Vagina (tissue), 2 donors: ENCODE data around the gene IQGAP1. TPM values are rescaled to one million over a fixed set of nuclear protein-coding genes. Genes with fewer than 3 reads are reported as not detected.
"Not testable (repeated sequence)": the region's sequence is repeated elsewhere in the genome, so short reads cannot be mapped to it uniquely, and the experiment has no call there.

ENCODE experiments used
- DNase-seq, 2 donors: peaks; one replicate each; pipeline ENCODE4 v3.0.0-alpha.2; 2017; ENCODE audit errors: extremely low spot score in 2 of 2
- H3K27ac ChIP-seq: fragments of 200-600 bp; sonication (generic); one replicate; pipeline ENCODE4 v1.5.1; 2019
- H3K27me3 ChIP-seq: fragments of 200-600 bp; sonication (generic); one replicate; pipeline ENCODE4 v1.5.1; 2019
- H3K36me3 ChIP-seq, 2 donors: fragments of 200-600 bp; sonication (generic); one replicate each; pipeline ENCODE4 v1.5.1; 2017 to 2019
- H3K4me1 ChIP-seq: fragments of 200-600 bp; sonication (generic); one replicate; pipeline ENCODE4 v1.5.1; 2019
- H3K4me3 ChIP-seq, 2 donors: fragments of 200-600 bp; sonication (generic); 1 replicate in 1 of 2; 2 replicates in 1 of 2; pipeline ENCODE4 v1.5.1; 2016 to 2019
- H3K9me3 ChIP-seq: fragments of 200-600 bp; sonication (generic); one replicate; pipeline ENCODE4 v1.5.1; 2019
- POLR2A ChIP-seq, 2 donors: fragments of 450-650 bp; IDR thresholded peaks; one replicate each; pipeline ENCODE4 v1.6.1; 2017; ENCODE audit warnings: antibody characterized with exemption in 2 of 2, mild to moderate bottlenecking in 2 of 2, moderate library complexity in 2 of 2
- POLR2AphosphoS5 ChIP-seq, 2 donors: sonication (generic); formaldehyde crosslinking; IDR thresholded peaks; one replicate each; pipeline ENCODE4 v1.9.0; 2017; ENCODE audit warnings: antibody characterized with exemption in 2 of 2, mild to moderate bottlenecking in 2 of 2, low read depth in 1 of 2; ENCODE audit not compliant: insufficient read depth in 1 of 2
- intact Hi-C: fragments of 100-400 bp; cut with DNase I; formaldehyde crosslinking; loops from one replicate; pipeline ENCODE4 v1.15.1; 2023
- total RNA-seq: library from RNA; depleted of rRNA; stranded (reverse); fragments of >200 nt; gene quantifications from one replicate; pipeline ENCODE4 v1.2.3, GENCODE V29; 2016
- TF ChIP-seq, protein P1 (sequence below), 3 experiments: fragments of 450-650 bp in 2 of 3; fragments of 200-600 bp in 1 of 3; sonication (generic) in 1 of 3; IDR thresholded peaks; one replicate each; pipeline ENCODE4 v1.5.1; 2017 to 2019; ENCODE audit warnings: antibody characterized with exemption in 3 of 3, mild to moderate bottlenecking in 2 of 3, moderate library complexity in 2 of 3

The IQGAP1 gene
- total RNA-seq, 1 donor from 2014 or later, result 261 TPM

DNA sequence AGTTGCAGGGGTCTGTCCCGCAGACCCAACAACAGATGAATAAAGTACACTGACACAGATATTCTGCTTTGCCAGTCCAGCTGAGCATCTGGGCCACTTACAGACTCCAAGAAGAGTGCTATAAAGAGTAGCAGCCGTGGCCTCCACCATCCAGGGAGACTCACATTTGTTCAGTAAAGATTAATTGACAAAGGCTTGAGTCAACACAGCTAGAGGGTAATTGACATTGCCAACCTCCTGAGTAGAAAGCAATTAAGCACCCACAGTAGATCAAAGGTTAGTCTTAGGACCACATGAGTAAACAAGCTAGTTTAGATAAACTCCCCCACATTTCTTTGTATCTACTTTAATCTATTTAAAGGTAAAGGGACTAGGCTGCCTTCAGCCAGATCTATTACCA lies 125.4 kb downstream of the IQGAP1 start:
- no peaks in the 10 kb centered on the region for H3K9me3 ChIP-seq
- H3K36me3 ChIP-seq, result no peaks in the 10 kb centered on the region
- no peak for DNase-seq
- no peak overlapping the region for H3K27ac ChIP-seq
- TF ChIP-seq, protein P1, sequence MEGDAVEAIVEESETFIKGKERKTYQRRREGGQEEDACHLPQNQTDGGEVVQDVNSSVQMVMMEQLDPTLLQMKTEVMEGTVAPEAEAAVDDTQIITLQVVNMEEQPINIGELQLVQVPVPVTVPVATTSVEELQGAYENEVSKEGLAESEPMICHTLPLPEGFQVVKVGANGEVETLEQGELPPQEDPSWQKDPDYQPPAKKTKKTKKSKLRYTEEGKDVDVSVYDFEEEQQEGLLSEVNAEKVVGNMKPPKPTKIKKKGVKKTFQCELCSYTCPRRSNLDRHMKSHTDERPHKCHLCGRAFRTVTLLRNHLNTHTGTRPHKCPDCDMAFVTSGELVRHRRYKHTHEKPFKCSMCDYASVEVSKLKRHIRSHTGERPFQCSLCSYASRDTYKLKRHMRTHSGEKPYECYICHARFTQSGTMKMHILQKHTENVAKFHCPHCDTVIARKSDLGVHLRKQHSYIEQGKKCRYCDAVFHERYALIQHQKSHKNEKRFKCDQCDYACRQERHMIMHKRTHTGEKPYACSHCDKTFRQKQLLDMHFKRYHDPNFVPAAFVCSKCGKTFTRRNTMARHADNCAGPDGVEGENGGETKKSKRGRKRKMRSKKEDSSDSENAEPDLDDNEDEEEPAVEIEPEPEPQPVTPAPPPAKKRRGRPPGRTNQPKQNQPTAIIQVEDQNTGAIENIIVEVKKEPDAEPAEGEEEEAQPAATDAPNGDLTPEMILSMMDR (IDR thresholded peaks at IDR 0.05), result no peak
- TF ChIP-seq POLR2A (IDR thresholded peaks at IDR 0.05) (no peak), POLR2AphosphoS5 (IDR thresholded peaks at IDR 0.05; ENCODE audit: insufficient read depth in 1 of 2, low read depth in 1 of 2) (no peak)
- H3K27me3 ChIP-seq, result no peaks in the 10 kb centered on the region
- H3K4me3 ChIP-seq, result no peak overlapping the region
- intact Hi-C loops, result no loop called here
- no peaks in the 10 kb centered on the region for H3K4me1 ChIP-seq

DNA sequence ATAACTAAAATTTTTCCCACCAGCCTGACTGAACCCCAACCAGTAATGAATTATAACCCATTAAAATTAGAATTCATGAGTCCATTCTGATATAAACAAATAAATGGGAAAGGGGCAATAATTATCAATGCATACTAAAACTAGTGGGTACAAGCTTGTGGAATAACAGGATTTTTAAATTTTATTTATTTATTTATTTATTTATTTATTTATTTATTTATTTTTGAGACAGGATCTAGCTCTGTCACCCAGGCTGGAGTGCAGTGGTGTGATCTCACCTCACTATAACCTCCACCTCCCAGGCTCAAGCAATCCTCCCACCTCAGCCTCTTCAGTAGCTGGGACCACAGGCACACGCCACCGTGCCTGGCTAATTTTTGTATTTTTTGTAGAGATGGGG lies 125.9 kb downstream of the IQGAP1 start:
- DNase-seq, H3K4me1 ChIP-seq, H3K4me3 ChIP-seq, H3K9me3 ChIP-seq, H3K27me3 ChIP-seq, H3K36me3 ChIP-seq, H3K27ac ChIP-seq, intact Hi-C loops: not testable (repeated sequence)

DNA sequence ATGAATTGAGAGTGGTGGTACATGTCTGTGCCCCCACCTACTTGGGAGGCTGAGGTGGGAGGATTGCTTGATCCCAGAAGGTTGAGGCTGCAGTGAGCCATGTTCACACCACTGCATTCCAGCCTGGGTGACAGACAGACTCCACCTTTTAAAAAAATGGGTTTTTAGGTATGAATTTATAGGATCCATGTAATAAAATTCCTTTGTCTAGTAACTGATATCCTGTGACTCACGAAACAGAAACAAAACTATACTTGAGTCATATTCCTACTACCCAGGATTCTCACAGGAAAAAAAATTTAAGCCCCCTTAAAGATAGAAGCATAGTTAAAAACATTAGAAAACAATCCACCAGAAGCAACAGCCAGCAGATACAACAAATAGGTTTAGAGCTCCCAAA lies 131.6 kb downstream of the IQGAP1 start:
- Histone ChIP-seq H3K4me3 (no peak overlapping the region), H3K27ac (no peak overlapping the region), H3K27me3 (no peaks in the 10 kb centered on the region), H3K4me1 (no peaks in the 10 kb centered on the region), H3K9me3 (no peaks in the 10 kb centered on the region), H3K36me3 (no peaks in the 10 kb centered on the region)
- intact Hi-C loops, result no loop called here
- no peak for TF ChIP-seq POLR2A (IDR thresholded peaks at IDR 0.05)
- TF ChIP-seq, protein P1 (IDR thresholded peaks at IDR 0.05), result no peak
- TF ChIP-seq POLR2AphosphoS5 (IDR thresholded peaks at IDR 0.05; ENCODE audit: insufficient read depth in 1 of 2, low read depth in 1 of 2), result no peak
- no peak for DNase-seq

DNA sequence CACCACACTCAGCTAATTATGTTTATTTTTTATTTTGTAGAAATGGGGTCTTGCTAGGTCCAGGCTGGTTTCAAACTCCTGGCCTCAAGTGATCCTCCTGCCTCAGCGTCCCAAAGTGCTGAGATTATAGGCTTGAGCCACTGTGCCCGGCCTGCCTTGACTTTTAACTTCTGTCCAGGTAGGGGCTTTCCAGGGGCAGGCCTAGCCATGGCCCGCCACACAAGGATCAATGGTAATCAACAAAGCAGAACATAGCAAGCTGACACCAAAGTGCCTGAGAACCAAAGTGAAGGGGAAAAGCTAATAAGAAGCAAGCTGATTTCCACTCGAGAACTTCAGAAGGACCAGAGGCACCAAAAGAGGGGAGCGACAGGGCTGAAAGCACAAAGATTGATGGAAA lies 132.3 kb downstream of the IQGAP1 start:
- H3K36me3 ChIP-seq, result no peaks in the 10 kb centered on the region
- H3K27ac ChIP-seq, result no peak overlapping the region
- H3K4me1 ChIP-seq, result no peaks in the 10 kb centered on the region
- TF ChIP-seq, protein P1 (IDR thresholded peaks at IDR 0.05), result no peak
- TF ChIP-seq POLR2A (IDR thresholded peaks at IDR 0.05), result no peak
- H3K4me3 ChIP-seq, result no peak overlapping the region
- DNase-seq, result no peak
- H3K9me3 ChIP-seq, result no peaks in the 10 kb centered on the region
- H3K27me3 ChIP-seq, result no peaks in the 10 kb centered on the region
- intact Hi-C loops, result no loop called here

DNA sequence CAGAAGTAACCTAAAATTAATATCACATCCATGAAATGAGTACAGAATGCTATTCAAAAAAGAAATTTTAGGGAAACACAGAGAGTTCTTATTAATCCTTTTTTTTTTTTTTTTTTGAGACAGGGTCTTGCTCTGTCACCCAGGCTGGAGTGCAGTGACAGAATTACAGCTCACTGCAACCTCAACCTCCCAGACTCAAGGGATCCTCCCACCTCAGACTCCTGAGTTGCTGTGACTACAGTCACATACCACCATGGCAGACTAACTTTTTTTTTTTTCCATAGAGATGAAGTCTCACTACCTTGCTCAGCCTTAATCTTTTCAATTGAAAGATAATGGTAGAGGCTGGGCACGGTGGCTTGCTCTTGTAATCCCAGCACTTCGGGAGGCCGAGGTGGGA lies 135.3 kb downstream of the IQGAP1 start:
- Histone ChIP-seq H3K27ac (no peak overlapping the region), H3K27me3 (no peaks in the 10 kb centered on the region), H3K36me3 (no peaks in the 10 kb centered on the region), H3K9me3 (no peaks in the 10 kb centered on the region), H3K4me1 (no peaks in the 10 kb centered on the region), H3K4me3 (no peak overlapping the region)
- intact Hi-C loops, result no loop called here
- no peak for DNase-seq
- TF ChIP-seq POLR2A (IDR thresholded peaks at IDR 0.05) (no peak), POLR2AphosphoS5 (IDR thresholded peaks at IDR 0.05; ENCODE audit: insufficient read depth in 1 of 2, low read depth in 1 of 2) (no peak)
- TF ChIP-seq, protein P1 (IDR thresholded peaks at IDR 0.05), result no peak

DNA sequence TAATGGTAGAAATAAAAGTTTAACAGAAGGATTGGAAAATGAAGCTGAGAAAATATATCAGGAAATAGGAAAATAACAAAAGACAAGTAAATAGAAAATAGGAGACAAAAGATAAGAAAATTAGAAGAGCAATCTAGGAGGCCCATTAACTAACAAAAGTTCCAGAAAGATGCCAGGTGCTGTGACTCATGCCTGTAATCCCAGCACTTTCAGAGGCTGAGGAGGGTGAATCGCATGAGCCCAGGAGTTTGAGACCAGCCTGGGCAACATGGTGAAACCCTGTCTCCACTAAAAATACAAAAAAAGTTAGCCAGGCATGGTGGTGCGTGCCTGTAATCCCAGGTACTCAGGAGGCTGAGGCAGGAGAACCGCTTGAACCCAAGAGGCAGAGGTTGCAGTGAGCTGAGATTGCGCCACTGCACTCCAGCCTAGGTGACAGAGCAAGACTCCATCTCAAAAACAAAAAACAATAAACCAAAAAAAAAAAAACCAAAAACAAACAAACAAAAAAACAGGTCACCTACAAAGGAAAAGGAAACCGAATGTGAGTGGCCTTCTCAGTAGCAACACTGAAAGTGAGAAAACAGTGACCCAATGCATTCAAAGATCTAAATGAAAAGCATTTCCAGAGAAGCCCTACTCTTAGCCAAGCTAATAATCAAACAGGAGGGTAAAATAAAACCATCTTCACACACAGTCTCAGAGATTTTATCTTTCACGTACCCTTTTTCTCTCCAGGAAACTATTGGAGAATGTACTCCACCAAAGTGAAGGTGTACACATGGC lies 136.2 kb downstream of the IQGAP1 start:
- H3K9me3 ChIP-seq, H3K27me3 ChIP-seq, DNase-seq, H3K36me3 ChIP-seq, H3K4me1 ChIP-seq, H3K27ac ChIP-seq, H3K4me3 ChIP-seq, intact Hi-C loops: not testable (repeated sequence)
